CD4-positive, alpha-beta T cell treated with Interferon alpha-2 for 1 hour (primary cell): ENCODE data around the gene GNG13.
"Not testable (repeated sequence)": the region's sequence is repeated elsewhere in the genome, so short reads cannot be mapped to it uniquely, and the experiment has no call there.

Experiments
- DNase-seq, 2 donors: peaks; one replicate each; pipeline ENCODE4 v3.0.0-alpha.2; 2020 to 2022

The GNG13 gene

GRCh38 chr16:776824-777223 lies 23.7 kb downstream of the GNG13 start:
- DNase-seq, result no peak

GRCh38 chr16:776298-776697 lies 24.2 kb downstream of the GNG13 start:
- DNase-seq, result not testable (repeated sequence)

- no peak for DNase-seq
These were observed 25.2 kb downstream of the GNG13 start for GRCh38 chr16:775236-775796.

- no peak for DNase-seq
These were observed 26.2 kb downstream of the GNG13 start for GRCh38 chr16:774086-775001.

- no peak for DNase-seq
These were observed 27.6 kb downstream of the GNG13 start for GRCh38 chr16:772959-773358.

GRCh38 chr16:770411-770810 lies 30.1 kb downstream of the GNG13 start:
- no peak for DNase-seq

GRCh38 chr16:769934-770333 lies 30.6 kb downstream of the GNG13 start:
- no peak for DNase-seq

- no peak for DNase-seq
These were observed 31.2 kb downstream of the GNG13 start for GRCh38 chr16:769184-769784.

- DNase-seq, result no peak
These were observed 32.1 kb downstream of the GNG13 start for GRCh38 chr16:768428-768827.

GRCh38 chr16:767743-768235 lies 32.7 kb downstream of the GNG13 start:
- no peak for DNase-seq

GRCh38 chr16:766820-767640 lies 33.5 kb downstream of the GNG13 start:
- DNase-seq, result no peak

- DNase-seq, result no peak
These were observed 34.3 kb downstream of the GNG13 start for GRCh38 chr16:766008-766819.

- DNase-seq, result no peak
These were observed 35.1 kb downstream of the GNG13 start for GRCh38 chr16:765488-765865.

- DNase-seq, result no peak
These were observed 35.6 kb downstream of the GNG13 start for GRCh38 chr16:764848-765487.

GRCh38 chr16:764184-764750 lies 36.3 kb downstream of the GNG13 start:
- DNase-seq, result no peak

- DNase-seq, result no peak
These were observed 37.0 kb downstream of the GNG13 start for GRCh38 chr16:763369-764183.

- DNase-seq, result no peak
These were observed 37.8 kb downstream of the GNG13 start for GRCh38 chr16:762595-763268.

- DNase-seq, result no peak
These were observed 38.7 kb downstream of the GNG13 start for GRCh38 chr16:761625-762513.
